Left hindlimb (tissue), 1 donor: Measurements from ENCODE around the gene VIL1.

Experiments
- DNase-seq: peaks from one replicate; pipeline ENCODE4 v3.0.0-alpha.2; 2018

VIL1 gene

DNA sequence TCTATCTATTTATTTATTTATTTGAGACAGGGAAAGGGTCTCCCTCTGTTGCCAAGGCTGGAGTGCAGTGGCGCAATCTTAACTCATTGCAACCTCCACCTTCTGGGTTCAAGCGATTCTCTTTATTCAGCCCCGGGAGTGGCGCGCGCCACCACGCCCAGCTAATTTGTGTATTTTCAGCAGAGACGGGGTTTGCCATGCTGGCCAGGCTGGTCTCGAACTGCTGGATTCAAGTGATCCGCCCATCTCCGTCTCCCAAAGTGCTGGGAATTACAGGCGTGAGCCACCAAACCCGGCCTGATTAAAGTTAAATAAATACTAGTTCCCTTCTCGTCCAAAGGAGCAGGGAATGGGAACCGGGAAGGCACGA, 23.5 kb upstream of the VIL1 start:
- DNase-seq: no peak

DNA sequence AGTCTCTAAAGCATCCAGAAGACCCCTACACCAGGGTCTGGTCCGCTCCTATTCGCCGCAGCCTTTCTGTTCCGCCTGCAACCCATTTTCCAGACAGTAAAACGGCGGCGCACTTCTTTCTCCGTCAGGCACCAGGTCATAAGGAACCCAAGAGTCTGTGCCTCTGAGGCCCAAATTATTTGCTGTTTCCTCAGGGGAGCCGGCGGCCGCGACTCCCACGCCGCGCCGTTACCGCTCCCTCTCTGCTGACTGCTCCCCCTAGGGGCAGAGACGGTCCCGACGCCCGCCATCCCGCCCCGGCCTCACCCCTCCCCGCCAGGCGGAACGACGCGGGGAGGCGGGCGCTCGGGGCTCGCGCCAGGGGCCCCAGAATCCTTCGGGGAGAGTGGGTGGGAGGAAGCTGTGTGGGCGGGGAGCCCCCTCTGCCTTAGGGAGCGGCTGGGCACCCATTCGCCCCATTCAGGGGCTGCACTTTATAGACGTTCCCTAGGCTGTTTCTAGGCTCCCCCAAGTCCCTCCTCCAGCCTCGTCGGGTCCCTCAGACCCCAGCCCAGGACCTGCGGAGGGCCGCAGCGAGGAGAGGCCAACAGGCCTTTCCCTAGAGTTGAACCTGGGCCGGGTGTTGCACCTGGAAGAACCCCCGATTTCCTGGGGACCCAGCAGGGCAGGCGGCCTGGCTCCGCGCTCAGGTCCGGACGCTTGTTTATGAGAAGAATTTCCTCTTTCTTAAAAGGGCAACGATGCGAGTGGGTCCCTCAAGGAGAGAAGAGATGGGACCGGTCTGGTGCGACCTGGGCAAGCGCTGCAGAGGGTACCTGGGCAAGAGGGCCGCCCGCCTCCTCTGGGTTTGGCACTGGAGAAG, 22.9 kb upstream of the VIL1 start:
- DNase-seq: peak; percentile 95

DNA sequence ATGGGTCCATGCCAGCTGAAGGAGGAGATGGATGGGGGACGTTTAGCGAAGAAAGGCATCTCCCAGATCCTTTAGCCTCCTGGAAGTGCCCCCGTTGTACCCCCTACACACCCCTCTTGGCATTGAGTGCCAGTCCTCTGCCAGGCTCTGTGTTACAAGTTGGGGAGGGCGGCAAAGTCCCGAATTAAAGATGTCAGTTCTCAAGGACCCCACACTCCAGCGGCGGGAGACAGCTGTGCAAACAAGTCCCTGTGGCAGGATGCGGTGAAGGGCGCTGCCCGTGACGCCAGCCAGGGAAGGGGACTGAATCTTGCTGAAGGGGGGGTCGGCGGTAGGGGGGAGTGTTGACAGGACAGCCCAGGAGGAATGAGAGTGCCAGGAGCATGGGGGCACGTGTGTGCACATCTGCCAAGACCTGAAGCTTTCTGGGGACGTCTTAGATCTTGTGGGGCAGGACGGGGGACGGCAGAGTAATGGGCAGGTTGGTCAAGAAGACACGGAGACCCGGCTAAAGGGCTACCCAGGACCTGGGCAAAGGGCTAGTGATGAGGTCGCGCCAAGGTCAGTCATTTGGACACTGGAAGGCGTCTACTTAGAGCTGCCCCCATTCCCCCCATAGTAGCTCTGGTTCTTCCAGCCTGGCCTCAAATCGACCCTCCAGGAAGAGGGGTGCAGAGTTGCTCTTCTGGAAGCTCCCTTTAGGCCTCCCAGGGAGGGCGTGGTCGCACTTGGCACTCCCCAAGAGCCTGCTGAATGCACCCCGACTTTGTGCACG, 22.0 kb upstream of the VIL1 start:
- peak; percentile 89 for DNase-seq

DNA sequence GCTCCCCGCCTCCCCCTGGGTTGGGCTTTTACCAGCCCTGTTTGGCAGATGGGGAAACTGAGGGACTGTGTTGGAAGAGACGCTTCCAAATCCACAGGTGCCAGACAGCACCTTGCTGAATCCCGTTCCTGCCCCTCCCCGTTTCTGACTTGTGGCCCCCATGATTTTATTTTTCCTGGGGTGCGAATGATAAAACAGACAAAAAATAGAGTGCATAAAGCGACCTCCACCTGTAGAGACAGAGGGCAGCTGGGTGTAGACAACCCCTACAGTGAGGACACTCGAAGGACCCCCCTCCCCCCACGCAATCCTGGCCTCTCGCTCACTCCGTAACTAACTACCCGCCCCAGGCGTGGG, 21.5 kb upstream of the VIL1 start:
- DNase-seq: no peak

DNA sequence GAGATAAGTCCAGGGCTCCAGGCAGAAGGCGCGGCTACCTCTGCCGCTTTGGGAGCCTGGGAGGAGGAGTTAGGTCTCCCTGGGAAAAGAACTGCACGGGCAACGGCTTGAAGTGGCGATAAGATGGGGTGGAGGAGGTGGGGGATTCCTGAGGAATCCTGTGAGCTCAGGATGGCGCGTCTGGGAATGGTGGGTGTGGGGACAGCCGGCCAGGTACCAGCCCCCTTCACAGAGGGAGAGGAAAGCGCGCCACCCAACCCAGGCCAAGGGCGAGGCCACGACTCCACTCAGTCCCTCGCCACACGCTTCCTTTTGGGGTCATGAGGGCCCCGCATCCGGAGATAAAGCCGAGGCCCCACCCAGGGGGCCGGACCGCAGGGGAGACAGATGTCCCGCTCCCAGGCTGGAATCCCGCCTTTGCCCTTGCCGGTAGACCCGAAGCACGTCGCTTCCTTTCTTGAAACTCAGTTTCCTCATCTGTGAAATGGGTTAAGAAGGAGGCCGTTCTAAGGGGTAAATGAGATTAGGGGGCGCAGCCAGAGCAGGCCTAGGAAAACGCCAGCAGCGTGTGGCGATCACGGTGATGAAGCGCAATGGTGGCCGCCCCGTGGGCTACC, 21.0 kb upstream of the VIL1 start:
- peak; percentile 69 for DNase-seq

DNA sequence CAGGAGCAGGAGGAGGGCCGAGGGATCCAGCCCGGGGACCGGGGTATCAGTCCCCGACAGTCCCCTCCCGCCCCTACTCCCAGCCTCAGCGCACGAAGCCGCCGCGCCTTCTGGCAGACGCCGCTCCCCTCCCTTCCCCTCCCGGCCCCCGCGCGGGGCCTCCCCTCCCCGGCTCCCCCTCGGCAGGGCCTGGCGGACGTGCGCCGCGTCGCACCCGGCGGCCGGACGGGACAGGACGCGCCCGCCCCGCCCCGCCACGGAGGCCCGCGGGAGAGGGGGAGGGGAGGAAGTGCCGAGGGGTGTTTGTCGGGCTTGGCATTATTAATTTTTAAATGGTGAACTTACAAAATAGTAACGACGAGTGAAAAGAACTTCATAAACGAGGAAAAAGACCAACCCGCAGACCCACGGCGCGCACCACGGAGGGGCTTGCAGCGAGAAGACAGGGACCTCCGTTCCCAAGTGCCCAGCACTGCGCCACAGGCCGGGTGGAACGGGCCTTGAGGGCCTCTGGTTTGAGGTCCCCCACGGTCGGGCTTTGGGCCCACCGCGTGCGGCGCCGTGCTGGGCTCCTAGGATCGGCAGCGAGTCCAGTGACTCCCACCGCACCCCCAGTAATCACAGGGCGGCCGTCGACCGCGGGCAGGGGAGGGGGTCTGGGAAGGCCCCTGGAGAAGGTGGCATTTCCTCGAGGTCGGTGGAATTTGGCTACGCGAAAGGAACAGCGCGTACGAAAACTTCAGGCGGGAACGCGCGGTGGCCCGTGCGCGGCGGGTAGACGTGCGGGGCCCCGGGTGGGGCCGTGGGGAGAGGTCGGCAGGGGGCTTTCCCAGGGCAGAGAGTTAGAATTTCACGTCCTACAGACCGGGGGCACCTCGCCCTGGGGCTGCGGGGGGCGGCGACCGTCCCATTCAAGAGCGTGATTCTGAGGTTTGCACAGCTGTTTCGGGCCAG, 20.2 kb upstream of the VIL1 start:
- DNase-seq: peak; percentile 93

DNA sequence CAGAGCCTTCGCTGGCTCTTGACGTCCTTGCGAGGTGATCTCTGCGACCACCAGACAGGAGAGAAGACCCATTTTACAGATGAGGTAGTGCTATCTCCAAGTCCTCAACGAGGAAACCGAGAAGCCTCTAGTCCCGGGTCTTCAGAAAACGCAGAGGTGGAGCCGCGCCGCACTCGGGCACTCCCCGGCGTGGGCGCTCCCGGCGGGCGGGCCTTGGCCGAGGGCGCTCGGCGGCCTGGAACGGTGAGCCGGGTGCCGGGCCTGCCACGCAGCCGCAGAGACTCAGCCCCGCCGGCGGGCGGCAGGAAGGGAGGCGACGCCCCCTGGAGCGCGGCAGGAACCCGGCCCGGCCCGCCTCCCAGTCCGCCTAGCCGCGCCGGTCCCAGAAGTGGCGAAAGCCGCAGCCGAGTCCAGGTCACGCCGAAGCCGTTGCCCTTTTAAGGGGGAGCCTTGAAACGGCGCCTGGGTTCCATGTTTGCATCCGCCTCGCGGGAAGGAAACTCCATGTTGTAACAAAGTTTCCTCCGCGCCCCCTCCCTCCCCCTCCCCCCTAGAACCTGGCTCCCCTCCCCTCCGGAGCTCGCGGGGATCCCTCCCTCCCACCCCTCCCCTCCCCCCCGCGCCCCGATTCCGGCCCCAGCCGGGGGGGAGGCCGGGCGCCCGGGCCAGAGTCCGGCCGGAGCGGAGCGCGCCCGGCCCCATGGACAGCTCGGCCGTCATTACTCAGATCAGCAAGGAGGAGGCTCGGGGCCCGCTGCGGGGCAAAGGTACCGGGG, 19.3 kb upstream of the VIL1 start, which contains the start of gene CTDSP1:
Gene CTDSP1 (plus strand): TSS at position 478 of the 776 bp plus-strand sequence. CDS start 223 bp downstream, at position 701.
- peak; percentile 99 for DNase-seq

DNA sequence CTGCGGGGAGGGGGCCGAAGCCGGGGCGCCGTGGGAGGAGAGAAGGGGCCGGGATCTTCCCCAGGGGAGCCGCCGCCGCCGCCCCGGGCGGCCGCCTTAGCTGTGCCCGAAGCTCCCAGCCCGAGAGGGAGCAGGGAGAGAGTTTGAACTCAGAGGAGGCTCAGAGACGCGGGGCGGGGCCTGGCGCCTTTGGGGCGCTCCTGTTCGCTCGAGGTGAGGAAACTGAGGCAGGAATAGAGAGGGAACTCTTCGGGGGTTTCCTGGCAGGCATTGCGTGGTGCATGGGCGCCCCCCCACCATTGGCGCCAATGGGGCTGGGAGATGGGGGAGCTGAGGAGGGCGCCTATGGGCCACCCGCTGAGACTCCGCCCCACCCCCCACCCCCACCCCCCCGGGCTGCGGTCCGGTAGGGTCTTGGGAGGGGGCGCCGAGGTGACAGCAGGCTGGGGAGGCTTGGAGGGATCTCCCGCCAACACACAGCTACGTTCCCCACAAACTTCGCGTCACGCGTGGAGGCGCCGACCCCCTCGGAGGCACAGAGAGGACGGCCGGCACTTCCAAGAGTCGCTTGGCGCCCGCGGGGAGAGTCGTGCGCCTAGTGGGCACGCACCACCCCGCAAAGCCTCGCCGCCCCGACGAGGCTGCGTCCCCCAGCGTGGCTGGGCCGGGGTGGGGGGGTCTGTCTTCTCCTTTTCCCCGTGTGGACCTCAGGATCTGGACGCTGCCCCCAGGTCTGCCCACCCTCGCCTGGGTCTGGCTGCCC, 18.6 kb upstream of the VIL1 start:
- DNase-seq: peak; percentile 70

DNA sequence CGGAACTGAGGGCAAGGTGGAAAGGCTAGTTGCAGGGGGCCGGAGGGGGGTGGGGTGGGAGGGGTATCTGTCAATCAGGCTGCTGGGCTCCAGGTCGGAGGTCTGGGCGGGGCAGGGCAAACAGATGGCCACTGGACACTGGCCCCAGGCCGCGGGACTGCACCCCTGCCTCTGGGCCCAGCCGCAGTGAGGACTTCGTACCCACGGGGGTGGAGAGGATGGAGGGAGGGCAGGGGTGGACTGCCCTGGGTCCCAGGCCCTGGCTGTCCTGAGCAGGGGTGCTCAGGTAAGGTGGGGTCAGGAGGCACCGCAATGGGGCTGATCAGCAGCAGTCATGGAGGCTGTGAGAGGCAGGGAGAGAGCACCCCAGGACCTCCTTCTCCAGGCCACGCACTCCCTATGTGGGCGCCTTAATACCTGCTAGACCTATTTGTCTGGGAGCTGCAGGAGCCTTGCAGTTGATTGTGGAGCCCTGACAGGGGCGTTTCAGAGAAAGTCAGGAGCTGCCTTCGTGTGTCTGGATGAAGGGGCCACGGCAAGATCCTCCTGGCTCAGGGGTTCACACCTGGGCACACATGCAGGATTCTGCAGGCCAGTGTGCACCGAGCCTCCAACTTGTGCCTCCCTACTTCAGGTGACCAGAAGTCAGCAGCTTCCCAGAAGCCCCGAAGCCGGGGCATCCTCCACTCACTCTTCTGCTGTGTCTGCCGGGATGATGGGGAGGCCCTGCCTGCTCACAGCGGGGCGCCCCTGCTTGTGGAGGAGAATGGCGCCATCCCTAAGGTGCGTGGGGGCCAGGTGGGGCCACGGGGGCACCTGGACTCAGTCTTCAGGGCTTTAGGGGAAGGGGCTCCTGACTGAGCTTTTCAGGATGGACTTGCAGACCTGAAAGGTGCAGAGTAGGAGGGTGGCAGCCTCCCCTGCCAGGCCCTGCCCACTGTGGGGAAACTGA, 17.7 kb upstream of the VIL1 start:
- DNase-seq: peak; percentile 59

DNA sequence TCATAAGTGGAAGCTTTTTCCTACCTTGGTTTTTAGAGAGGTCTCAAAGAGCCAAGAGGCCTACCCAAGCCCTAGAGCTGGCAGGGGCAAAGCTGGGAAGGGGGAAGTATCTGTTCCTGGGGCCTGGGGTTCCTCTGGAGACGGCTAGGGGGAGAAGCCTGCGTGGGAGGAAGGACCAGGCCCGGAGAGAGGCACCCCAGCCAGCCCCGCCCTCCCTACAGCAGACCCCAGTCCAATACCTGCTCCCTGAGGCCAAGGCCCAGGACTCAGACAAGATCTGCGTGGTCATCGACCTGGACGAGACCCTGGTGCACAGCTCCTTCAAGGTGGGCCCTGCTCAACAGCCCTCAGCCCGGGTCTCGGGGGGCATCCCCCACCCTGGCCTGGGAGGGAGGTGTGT, 17.0 kb upstream of the VIL1 start:
- no peak for DNase-seq

DNA sequence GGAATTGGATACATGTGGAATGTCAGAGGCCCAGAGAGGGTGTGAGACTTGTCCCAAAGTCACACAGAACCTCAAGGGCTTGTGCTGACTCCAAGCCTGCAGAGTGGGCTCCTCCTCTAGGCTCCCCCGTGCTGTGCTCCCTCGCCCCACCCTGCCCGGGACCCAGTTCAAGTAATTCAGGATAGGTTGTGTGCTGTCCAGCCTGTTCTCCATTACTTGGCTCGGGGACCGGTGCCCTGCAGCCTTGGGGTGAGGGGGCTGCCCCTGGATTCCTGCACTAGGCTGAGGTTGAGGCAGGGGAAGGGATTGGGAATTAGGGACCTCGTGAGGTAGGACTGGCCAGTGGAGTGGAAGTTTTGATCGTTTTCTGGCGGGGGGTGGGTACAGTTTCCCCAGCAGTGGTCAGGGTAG, 16.4 kb upstream of the VIL1 start:
- DNase-seq: no peak

DNA sequence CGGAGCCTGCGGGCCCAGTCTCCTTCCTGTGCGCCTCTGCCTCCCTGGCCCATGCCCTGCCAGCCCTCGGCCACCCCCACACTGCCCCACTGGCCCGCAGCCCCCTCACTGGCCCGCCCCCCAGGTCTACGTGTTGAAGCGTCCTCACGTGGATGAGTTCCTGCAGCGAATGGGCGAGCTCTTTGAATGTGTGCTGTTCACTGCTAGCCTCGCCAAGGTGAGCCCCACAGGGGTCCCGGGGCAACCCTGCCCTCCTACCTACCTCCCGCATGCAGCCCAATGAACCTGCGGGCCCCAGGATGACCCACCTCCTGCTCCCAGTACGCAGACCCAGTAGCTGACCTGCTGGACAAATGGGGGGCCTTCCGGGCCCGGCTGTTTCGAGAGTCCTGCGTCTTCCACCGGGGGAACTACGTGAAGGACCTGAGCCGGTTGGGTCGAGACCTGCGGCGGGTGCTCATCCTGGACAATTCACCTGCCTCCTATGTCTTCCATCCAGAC, 16.0 kb upstream of the VIL1 start:
- DNase-seq: no peak

DNA sequence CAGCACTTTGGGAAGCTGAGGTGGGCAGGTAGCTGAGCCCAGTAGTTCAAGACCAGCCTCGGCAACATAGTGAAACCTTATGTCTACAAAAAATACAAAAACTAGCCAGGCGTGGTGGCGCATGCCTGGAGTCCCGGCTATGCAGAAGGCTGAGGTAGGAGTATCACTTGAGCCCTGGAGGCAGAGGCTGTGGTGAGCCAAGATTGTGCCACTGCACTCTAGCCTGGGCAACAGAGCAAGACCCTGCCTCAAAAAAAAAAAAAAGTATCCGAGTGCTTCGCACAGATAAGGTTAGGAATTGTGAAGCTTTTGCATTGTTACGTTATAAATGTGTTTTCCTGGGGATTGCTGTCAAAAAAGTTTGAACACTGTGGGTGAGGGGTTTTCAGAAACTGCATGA, 15.1 kb upstream of the VIL1 start:
- no peak for DNase-seq

DNA sequence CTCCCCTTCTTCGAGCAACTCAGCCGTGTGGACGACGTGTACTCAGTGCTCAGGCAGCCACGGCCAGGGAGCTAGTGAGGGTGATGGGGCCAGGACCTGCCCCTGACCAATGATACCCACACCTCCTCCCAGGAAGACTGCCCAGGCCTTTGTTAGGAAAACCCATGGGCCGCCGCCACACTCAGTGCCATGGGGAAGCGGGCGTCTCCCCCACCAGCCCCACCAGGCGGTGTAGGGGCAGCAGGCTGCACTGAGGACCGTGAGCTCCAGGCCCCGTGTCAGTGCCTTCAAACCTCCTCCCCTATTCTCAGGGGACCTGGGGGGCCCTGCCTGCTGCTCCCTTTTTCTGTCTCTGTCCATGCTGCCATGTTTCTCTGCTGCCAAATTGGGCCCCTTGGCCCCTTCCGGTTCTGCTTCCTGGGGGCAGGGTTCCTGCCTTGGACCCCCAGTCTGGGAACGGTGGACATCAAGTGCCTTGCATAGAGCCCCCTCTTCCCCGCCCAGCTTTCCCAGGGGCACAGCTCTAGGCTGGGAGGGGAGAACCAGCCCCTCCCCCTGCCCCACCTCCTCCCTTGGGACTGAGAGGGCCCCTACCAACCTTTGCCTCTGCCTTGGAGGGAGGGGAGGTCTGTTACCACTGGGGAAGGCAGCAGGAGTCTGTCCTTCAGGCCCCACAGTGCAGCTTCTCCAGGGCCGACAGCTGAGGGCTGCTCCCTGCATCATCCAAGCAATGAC, 14.4 kb upstream of the VIL1 start:
- DNase-seq: peak; percentile 64

DNA sequence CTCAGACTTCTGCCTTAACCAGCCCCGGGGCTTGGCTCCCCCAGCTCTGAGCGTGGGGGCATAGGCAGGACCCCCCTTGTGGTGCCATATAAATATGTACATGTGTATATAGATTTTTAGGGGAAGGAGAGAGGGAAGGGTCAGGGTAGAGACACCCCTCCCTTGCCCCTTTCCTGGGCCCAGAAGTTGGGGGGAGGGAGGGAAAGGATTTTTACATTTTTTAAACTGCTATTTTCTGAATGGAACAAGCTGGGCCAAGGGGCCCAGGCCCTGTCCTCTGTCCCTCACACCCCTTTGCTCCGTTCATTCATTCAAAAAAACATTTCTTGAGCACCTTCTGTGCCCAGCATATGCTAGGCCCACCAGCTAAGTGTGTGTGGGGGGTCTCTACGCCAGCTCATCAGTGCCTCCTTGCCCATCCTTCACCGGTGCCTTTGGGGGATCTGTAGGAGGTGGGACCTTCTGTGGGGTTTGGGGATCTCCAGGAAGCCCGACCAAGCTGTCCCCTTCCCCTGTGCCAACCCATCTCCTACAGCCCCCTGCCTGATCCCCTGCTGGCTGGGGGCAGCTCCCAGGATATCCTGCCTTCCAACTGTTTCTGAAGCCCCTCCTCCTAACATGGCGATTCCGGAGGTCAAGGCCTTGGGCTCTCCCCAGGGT, 13.7 kb upstream of the VIL1 start:
- DNase-seq: peak; percentile 43

DNA sequence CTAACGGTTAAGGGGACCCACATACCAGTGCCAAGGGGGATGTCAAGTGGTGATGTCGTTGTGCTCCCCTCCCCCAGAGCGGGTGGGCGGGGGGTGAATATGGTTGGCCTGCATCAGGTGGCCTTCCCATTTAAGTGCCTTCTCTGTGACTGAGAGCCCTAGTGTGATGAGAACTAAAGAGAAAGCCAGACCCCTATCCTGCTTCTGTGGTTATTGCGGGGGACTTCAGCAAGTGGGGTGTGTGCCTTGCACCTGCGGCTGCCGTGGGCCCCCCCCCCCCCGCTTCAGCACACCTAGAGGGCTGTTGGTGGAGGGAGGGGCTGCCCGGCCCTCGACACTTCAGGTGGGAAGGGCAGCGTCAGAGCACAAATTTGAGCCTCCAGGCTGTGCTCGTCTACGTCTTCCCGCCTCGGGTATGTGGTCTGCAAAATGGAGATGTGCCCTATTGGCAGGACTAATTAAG, 13.1 kb upstream of the VIL1 start:
- no peak for DNase-seq

DNA sequence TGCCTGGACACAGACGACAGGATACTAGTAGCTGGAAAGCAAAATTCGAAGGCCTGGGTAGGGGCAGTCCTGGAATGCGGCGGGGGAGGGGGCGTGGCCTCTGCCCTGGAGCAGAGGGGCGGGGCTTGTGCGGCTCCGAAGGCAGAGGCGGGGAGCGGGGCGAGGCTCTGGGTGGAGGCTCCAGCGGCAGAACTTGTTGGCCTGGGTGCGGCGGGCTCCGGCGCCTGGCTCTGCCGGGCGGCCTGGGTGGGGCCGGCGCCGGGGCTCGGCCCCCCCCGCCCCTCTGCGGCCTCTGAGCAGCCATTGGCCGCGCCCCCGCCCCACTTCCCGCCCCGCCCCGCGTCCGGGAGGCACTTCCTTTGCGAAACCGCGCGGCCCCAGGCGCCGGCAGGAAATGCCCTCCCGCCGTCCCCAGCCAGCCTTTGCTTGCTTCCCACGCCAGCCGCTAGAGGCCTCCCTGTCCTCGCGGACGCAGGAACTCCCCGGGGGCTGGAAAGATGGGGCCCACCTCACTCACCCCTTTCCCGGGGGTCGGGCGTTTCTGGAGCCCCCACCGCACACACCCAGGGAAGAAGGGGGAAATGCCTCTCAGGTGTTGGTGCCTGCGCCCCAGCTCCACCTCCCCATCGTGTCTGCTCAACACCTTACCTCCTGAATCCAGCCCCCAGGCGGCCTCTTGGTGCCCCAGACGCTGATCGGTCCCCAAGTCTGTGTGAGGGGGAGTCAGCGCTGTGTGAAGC, 12.5 kb upstream of the VIL1 start:
- peak; percentile 98 for DNase-seq
